ENCODE measurements around the gene BNC2.

- TF ChIP-seq TAF1 (IDR thresholded peaks at IDR 0.05; ENCODE audit: borderline replicate concordance, low read depth, low read length): no peak
- no peak for TF ChIP-seq POLR2A (IDR thresholded peaks at IDR 0.05; ENCODE audit: low read depth, low read length)
These were observed 499.8 kb downstream of the BNC2 start for GRCh38 chr9:16370647-16371046.

Measured in GM12892 (cell line).